Mucosa of stomach (tissue), 1 donor: ENCODE data around the gene OR51E1.

Experiments used
- H3K27me3 ChIP-seq: one replicate; pipeline ENCODE4 v1.7.0; 2013; ENCODE audit warnings: mild to moderate bottlenecking, low read length; ENCODE audit not compliant: control insufficient read depth, insufficient read depth
- H3K36me3 ChIP-seq: one replicate; pipeline ENCODE4 v1.7.0; 2013; ENCODE audit warnings: low read length; ENCODE audit not compliant: control insufficient read depth, insufficient read depth
- H3K4me1 ChIP-seq: one replicate; pipeline ENCODE4 v1.7.0; 2013; ENCODE audit warnings: mild to moderate bottlenecking, low read length; ENCODE audit not compliant: control insufficient read depth, insufficient read depth
- H3K4me3 ChIP-seq: one replicate; pipeline ENCODE4 v1.7.0; 2013; ENCODE audit warnings: low read length
- H3K9ac ChIP-seq: one replicate; pipeline ENCODE4 v1.7.0; 2013; ENCODE audit warnings: mild to moderate bottlenecking, low read length, moderate library complexity
- H3K9me3 ChIP-seq: one replicate; pipeline ENCODE4 v1.7.0; 2013; ENCODE audit warnings: mild to moderate bottlenecking, low read length, moderate library complexity; ENCODE audit not compliant: control insufficient read depth
- donor health status: Pancreatic carcinoma.

The OR51E1 gene

GRCh38 chr11:4636136-4636535 lies 7.6 kb upstream of the OR51E1 start:
- Histone ChIP-seq H3K27me3 (peaks cover 9% of the 10 kb centered on the region), H3K4me1 (no peaks in the 10 kb centered on the region), H3K4me3 (no peak overlapping the region), H3K36me3 (no peaks in the 10 kb centered on the region), H3K9me3 (no peaks in the 10 kb centered on the region), H3K9ac (no peak overlapping the region)

GRCh38 chr11:4636962-4637661 lies 6.7 kb upstream of the OR51E1 start, which contains the start of gene OR51D1:
TSS of gene OR51D1 (plus strand) at chr11:4637477. CDS start at chr11:4639791, 2,314 bp downstream.
- Histone ChIP-seq H3K9me3 (no peaks in the 10 kb centered on the region), H3K4me1 (no peaks in the 10 kb centered on the region), H3K36me3 (no peaks in the 10 kb centered on the region), H3K9ac (no peak within 1 kb of the TSS), H3K27me3 (peaks cover 9% of the 10 kb centered on the region), H3K4me3 (no peak within 1 kb of the TSS)

- Histone ChIP-seq H3K9me3 (no peaks in the 10 kb centered on the region), H3K36me3 (no peaks in the 10 kb centered on the region), H3K4me3 (no peak overlapping the region), H3K4me1 (no peaks in the 10 kb centered on the region), H3K27me3 (peaks cover 9% of the 10 kb centered on the region), H3K9ac (no peak overlapping the region)
Measured at GRCh38 chr11:4637662-4638047, 6.1 kb upstream of the OR51E1 start.

- Histone ChIP-seq H3K27me3 (peaks cover 9% of the 10 kb centered on the region), H3K4me1 (no peaks in the 10 kb centered on the region), H3K36me3 (no peaks in the 10 kb centered on the region), H3K9me3 (no peaks in the 10 kb centered on the region), H3K9ac (no peak overlapping the region), H3K4me3 (no peak overlapping the region)
Measured at GRCh38 chr11:4639931-4640330, 3.9 kb upstream of the OR51E1 start.

GRCh38 chr11:4641501-4641900 lies 2.3 kb upstream of the OR51E1 start:
- no peaks in the 10 kb centered on the region for H3K9me3 ChIP-seq
- no peak overlapping the region for H3K4me3 ChIP-seq
- no peaks in the 10 kb centered on the region for H3K36me3 ChIP-seq
- no peak overlapping the region for H3K9ac ChIP-seq
- no peaks in the 10 kb centered on the region for H3K4me1 ChIP-seq
- H3K27me3 ChIP-seq: peaks cover 9% of the 10 kb centered on the region

GRCh38 chr11:4642043-4642442 lies 1.7 kb upstream of the OR51E1 start:
- Histone ChIP-seq H3K9ac (no peak overlapping the region), H3K4me1 (no peaks in the 10 kb centered on the region), H3K36me3 (no peaks in the 10 kb centered on the region), H3K4me3 (no peak overlapping the region), H3K27me3 (peaks cover 8% of the 10 kb centered on the region), H3K9me3 (no peaks in the 10 kb centered on the region)

- no peaks in the 10 kb centered on the region for H3K36me3 ChIP-seq
- H3K9me3 ChIP-seq: no peaks in the 10 kb centered on the region
- H3K27me3 ChIP-seq: no peaks in the 10 kb centered on the region
- H3K9ac ChIP-seq: no peak overlapping the region
- H3K4me3 ChIP-seq: no peak overlapping the region
- H3K4me1 ChIP-seq: no peaks in the 10 kb centered on the region
Measured at GRCh38 chr11:4643076-4643475, 706 bp upstream of the OR51E1 start.

GRCh38 chr11:4644233-4644632 lies 451 bp downstream of the OR51E1 start:
- no peaks in the 10 kb centered on the region for H3K4me1 ChIP-seq
- H3K36me3 ChIP-seq: no peaks in the 10 kb centered on the region
- H3K4me3 ChIP-seq: no peak overlapping the region
- H3K27me3 ChIP-seq: no peaks in the 10 kb centered on the region
- H3K9ac ChIP-seq: no peak overlapping the region
- H3K9me3 ChIP-seq: no peaks in the 10 kb centered on the region

GRCh38 chr11:4645974-4646373 lies 2.2 kb downstream of the OR51E1 start:
- Histone ChIP-seq H3K27me3 (no peaks in the 10 kb centered on the region), H3K4me1 (no peaks in the 10 kb centered on the region), H3K9ac (no peak overlapping the region), H3K9me3 (no peaks in the 10 kb centered on the region), H3K4me3 (no peak overlapping the region), H3K36me3 (no peaks in the 10 kb centered on the region)

- Histone ChIP-seq H3K27me3 (no peaks in the 10 kb centered on the region), H3K4me3 (no peak overlapping the region), H3K9me3 (no peaks in the 10 kb centered on the region), H3K36me3 (no peaks in the 10 kb centered on the region), H3K9ac (no peak overlapping the region), H3K4me1 (no peaks in the 10 kb centered on the region)
Measured at GRCh38 chr11:4647766-4648165, 4.0 kb downstream of the OR51E1 start.

- no peaks in the 10 kb centered on the region for H3K4me1 ChIP-seq
- no peaks in the 10 kb centered on the region for H3K36me3 ChIP-seq
- H3K9ac ChIP-seq: no peak overlapping the region
- no peaks in the 10 kb centered on the region for H3K27me3 ChIP-seq
- H3K4me3 ChIP-seq: no peak overlapping the region
- H3K9me3 ChIP-seq: no peaks in the 10 kb centered on the region
Measured at GRCh38 chr11:4654635-4655369, 11.0 kb downstream of the OR51E1 start.

GRCh38 chr11:4658629-4659445 lies 15.1 kb downstream of the OR51E1 start:
- H3K4me3 ChIP-seq: no peak overlapping the region
- H3K27me3 ChIP-seq: no peaks in the 10 kb centered on the region

More at GRCh38 chr11:4658629-4659445, 15.1 kb downstream of the OR51E1 start:
- Histone ChIP-seq H3K4me1 (no peaks in the 10 kb centered on the region), H3K9ac (no peak overlapping the region), H3K9me3 (no peaks in the 10 kb centered on the region), H3K36me3 (no peaks in the 10 kb centered on the region)
